Head of caudate nucleus (tissue), 42 donors: ENCODE data around the gene KLHL4.
"Not testable (repeated sequence)": the region's sequence is repeated elsewhere in the genome, so short reads cannot be mapped to it uniquely, and the experiment has no call there.

Experiments used
- DNase-seq, 42 donors: peaks; one replicate each; pipeline versions ENCODE4 v3.0.0 to v3.0.0-alpha.2; 2020 to 2021; ENCODE audit warnings: mixed read lengths in 7 of 42
- intact Hi-C: fragments of 100-400 bp; cut with DNase I; formaldehyde crosslinking; loops from one replicate; pipeline ENCODE4 v1.15.0; 2022

KLHL4 gene, protein sequence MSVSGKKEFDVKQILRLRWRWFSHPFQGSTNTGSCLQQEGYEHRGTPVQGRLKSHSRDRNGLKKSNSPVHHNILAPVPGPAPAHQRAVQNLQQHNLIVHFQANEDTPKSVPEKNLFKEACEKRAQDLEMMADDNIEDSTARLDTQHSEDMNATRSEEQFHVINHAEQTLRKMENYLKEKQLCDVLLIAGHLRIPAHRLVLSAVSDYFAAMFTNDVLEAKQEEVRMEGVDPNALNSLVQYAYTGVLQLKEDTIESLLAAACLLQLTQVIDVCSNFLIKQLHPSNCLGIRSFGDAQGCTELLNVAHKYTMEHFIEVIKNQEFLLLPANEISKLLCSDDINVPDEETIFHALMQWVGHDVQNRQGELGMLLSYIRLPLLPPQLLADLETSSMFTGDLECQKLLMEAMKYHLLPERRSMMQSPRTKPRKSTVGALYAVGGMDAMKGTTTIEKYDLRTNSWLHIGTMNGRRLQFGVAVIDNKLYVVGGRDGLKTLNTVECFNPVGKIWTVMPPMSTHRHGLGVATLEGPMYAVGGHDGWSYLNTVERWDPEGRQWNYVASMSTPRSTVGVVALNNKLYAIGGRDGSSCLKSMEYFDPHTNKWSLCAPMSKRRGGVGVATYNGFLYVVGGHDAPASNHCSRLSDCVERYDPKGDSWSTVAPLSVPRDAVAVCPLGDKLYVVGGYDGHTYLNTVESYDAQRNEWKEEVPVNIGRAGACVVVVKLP

DNA sequence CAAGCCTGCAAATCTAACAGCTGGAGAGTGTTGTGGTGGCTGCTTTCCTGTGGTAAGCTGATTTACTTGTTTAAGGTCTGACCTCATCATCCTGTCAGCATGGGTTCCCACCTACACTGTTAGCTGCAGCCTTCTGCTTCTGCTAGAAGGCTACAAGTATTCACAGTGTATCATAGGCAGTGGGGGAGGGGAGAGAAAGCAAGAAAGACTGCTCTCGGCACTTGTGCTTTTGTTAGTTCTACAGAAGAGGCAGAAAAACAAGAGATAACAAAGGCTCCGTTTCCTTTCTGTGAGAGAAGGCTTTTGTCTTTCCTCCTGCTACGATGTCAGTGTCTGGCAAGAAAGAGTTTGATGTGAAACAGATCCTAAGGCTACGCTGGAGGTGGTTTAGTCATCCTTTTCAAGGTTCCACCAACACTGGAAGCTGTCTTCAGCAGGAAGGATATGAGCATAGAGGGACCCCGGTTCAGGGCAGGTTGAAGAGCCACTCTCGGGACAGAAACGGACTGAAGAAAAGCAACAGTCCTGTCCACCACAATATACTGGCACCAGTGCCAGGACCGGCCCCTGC, at the start of gene KLHL4:
TSS of gene KLHL4 (plus strand) at position 232 of the 571 bp plus-strand sequence. CDS start at position 324, 92 bp downstream.
- peak in 41 of 42 donors; percentile 2 to 76 (median 40) for DNase-seq

DNA sequence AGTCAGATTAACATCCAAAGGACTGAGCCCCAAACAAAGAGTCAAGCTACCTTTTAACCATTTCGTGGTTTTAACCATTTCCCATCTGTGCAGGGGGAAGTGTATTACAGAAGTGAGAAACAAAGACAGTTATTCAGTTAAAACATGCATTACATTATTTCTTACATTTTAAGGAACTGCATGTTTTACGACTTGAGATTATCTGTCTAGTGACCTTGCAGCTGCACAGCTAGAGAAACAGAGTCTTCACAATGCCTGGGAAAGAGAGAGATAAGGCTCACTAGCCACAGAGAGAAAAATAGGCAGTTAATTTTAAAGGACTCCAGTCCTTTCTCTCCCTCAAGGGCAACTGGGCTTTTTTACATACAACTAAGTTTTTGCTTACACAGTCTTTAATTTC, 48.7 kb upstream of the KLHL4 start:
- no peak for DNase-seq
- intact Hi-C loops, result no loop called here

More for the DNA sequence above, at the start of gene KLHL4:
- intact Hi-C loops, result no loop called here

- intact Hi-C loops, result no loop called here
- DNase-seq, result no peak
Measured at GRCh38 chrX:87475793-87476192, 41.8 kb upstream of the KLHL4 start.

DNA sequence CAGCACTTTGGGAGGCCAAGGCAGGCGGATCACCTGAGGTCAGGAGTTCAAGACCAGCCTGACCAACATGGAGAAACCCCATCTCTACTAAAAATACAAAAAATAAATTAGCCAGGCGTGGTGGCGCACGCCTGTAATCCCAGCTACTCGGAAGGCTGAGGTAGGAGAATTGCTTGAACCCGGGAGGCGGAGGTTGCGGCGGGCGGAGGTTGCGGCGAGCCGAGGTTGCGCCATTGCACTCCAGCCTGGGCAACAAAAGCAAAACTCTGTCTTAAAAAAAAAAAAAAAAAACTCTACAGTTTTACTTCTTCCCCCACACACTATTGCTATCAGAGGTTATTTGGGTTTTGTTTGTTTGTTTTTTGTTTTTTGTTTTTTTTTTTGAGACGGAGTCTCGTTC, 38.9 kb upstream of the KLHL4 start:
- intact Hi-C loops, DNase-seq: not testable (repeated sequence)

GRCh38 chrX:87489071-87489470, 28.5 kb upstream of the KLHL4 start:
- no peak for DNase-seq
- intact Hi-C loops, result no loop called here

DNA sequence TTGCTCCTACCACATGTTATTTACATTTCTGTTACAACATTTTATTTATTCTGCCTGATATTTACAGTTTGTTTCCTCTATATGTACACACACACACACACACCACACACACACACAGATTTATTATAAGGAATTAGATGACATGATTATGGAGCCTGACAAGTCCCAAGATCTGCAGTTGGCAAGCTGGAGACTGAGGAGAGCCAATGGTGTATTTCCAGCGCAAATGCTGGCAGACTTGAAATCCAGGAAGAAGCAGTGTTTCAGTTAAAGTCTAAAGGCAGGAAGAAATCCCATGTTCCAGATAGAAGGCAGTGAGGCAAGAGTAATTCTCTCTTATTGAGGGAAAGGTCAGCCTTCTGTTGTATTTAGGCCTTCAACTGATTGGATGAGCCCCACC, 1.8 kb upstream of the KLHL4 start:
- DNase-seq, result no peak
- intact Hi-C loops, result no loop called here

- DNase-seq, result no peak
- intact Hi-C loops, result no loop called here
Measured at GRCh38 chrX:87516717-87517121, 883 bp upstream of the KLHL4 start.

DNA sequence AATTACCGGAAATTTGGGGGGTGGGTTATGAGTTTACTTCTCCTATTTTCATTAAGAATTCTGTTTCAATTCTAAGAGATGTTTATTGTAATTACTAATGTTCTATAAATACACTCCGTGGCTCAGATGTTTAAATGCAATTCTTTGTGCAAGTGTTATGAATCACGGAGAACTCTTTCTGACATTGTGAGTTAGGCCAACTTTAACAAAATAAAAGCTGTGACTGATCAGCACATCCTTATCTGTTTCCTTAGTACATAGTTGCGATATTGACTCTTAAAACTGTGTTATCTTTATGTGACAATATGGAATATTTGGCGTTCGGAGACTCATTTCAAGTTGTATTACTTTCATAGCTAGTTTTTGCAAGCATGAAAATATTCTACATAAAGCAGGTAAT, 902 bp downstream of the KLHL4 start:
- no peak for DNase-seq
- intact Hi-C loops, result no loop called here

DNA sequence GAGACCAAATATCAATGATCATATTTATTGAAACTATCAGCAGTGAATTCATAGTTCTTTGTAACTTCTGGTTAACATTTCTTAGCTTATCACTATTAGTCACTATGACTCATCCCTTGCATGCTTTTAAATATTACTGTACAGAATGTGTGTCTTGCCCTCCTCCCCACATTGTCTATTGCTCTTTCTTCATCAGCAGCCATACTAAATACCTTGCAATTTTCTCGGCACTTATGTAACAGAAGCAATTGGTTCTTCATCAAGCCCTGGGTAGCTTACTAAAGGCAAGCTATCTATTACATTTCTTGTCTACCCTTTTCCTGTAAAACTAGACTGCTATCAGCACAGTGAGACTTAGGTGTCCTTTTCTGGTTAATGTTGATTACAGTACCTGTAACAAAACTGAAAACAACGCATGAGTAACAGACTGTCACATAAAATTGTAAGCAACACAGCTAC, 8.2 kb downstream of the KLHL4 start:
- peak in 1 of 42 donors; percentile 6 for DNase-seq
- intact Hi-C loops, result no loop called here

DNA sequence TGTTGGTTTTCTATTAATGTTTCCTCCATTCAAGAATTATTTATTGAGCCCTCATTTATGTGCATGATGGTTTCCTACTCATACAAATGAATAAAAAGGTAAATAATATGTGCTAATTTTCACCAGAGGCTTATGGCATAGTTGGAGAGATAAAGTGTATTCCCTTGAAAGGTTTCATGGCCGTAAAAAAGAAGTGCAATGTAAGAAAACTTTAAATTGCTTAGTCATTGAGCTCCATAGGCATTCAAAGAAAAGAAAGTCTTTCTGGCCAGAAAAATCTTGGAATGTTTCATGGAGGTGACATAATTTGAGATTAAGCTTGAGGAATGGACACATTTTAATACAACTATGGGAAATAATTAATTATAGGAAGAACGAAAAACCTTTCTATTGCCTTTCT, 8.7 kb downstream of the KLHL4 start:
- intact Hi-C loops, result no loop called here
- DNase-seq, result no peak

- intact Hi-C loops, result no loop called here
- DNase-seq, result no peak
Measured at GRCh38 chrX:87528487-87528886, 10.9 kb downstream of the KLHL4 start.

GRCh38 chrX:87571964-87572363, 54.4 kb downstream of the KLHL4 start:
- no peak for DNase-seq
- intact Hi-C loops, result no loop called here

- intact Hi-C loops, result no loop called here
- DNase-seq, result no peak
Measured at GRCh38 chrX:87572901-87573300, 55.3 kb downstream of the KLHL4 start.

DNA sequence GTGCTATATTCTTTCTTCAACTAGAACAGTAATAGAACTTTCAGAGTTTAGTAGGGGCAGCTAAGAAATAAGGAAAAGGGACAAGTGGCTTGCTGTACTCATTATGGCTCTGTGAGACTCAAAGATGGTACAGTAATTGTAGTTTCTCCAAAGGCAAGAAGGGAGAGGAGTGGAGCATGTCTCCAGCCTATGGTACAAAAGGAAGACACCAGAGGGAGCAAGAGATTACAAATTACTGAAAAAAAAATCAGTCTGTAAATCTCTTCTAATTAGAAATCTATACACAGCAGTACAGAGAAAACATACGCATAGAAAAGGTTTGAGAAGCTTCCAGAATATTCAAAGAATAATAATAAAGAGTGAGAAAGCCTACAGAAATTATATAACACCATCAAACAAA, 61.4 kb downstream of the KLHL4 start:
- DNase-seq, result no peak
- intact Hi-C loops, result no loop called here

GRCh38 chrX:87580862-87581261, 63.3 kb downstream of the KLHL4 start:
- DNase-seq, result no peak
- intact Hi-C loops, result no loop called here

DNA sequence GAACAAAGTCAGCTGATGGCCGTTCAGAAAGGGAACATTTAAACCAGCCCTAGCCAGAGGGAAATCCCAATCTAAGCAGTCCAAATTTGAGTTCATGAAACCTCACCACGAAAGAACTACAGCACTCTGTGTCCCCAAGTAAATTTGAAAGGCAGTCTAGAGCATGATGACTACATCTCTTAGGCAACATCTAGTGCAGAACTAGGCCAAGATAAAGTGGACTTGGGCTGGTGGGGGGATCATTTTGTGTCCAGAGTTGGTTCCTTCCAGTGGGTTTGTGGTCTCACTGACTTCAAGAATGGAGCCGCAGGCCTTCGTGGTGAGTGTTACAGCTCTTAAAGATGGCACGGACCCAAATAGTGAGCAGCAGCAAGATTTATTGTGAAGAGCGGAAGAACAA, 64.9 kb downstream of the KLHL4 start:
- intact Hi-C loops, result no loop called here
- DNase-seq, result no peak

GRCh38 chrX:87583679-87584078, 66.1 kb downstream of the KLHL4 start:
- intact Hi-C loops, result no loop called here
- DNase-seq, result no peak

- intact Hi-C loops, result no loop called here
- no peak for DNase-seq
Measured at GRCh38 chrX:87616371-87616770, 98.8 kb downstream of the KLHL4 start.

DNA sequence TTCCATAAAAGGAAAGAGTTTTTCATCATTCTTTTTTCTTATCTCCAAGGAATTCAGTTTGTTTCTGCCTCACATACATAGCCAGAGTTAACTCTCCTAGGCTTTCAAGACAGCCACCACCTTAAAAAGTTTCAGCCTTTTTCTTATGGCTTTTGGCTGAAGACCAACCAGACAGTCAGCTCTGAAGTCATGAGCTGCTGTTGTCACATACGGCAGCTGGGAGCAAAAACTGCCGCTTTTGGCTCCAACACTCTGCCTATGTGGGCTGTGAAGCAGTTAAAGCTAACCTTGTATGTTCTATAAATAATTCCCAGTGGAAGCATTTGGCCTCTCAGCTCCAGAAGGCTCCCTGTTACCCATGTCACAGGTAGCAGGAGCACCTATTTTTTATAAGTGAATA, 104.1 kb downstream of the KLHL4 start:
- DNase-seq, result peak in 17 of 42 donors; percentile 2 to 49 (median 14)
- intact Hi-C loops, result no loop called here

DNA sequence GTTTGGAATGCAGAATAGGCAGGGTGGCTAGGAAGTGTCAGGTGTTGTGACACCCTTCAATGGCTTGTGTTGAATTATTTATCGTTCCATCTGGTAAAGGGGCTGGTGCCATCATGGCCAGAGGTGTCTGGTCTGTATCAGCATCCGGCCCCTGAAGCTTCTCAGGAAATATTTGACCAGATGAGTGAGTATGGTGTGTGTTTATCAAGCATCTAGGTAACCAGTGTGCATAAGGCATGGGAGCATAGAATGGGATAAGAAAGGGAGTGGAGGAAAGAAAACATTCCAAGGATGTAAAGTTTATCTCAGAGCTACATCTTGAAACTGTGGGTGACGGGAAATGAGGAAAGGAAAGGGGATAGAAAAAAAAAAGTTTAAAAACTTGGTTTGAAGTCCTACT, 109.4 kb downstream of the KLHL4 start:
- intact Hi-C loops, result no loop called here
- DNase-seq, result no peak
